SK-N-SH (cell line): ENCODE results near the gene S100A9. TPM values are rescaled to one million over a fixed set of nuclear protein-coding genes. Genes with fewer than 3 reads are reported as not detected.

Experiments
- CTCF ChIA-PET: fragments of 300-600, 350-600 bp; formaldehyde crosslinking; extraction: SDS; loops from one replicate; lab custom pipeline; 2021; lab: Yijun Ruan, JAX
- POLR2A ChIA-PET: fragments of 350-600 bp; sonication (Branson Sonifier 250); formaldehyde crosslinking; extraction: SDS; loops from one replicate; lab custom pipeline; 2020; ENCODE audit warnings: antibody characterized with exemption, inconsistent platforms; lab: Yijun Ruan, JAX
- DNase-seq: peaks from one replicate; pipeline ENCODE4 v3.0.0; 2012
- H2AFZ ChIP-seq: fragments of 200-600 bp; sonication (generic); 2 replicates; pipeline ENCODE4 v1.8.1; 2016; ENCODE audit warnings: antibody characterized with exemption, mild to moderate bottlenecking, low read depth
- H3F3A ChIP-seq: fragments of 200-600 bp; sonication (generic); replicated peaks from 2 replicates; pipeline ENCODE3; 2016; ENCODE audit warnings: antibody characterized with exemption, mild to moderate bottlenecking; ENCODE audit not compliant: insufficient read depth
- H3K27ac ChIP-seq, 2 experiments: fragments of 200-500 bp in 1 of 2; fragments of 200-600 bp in 1 of 2; sonication (Bioruptor generic) in 1 of 2; sonication (generic), shearing (Covaris generic) in 1 of 2; 2 replicates each; pipeline versions ENCODE4 v1.5.1 to v1.6.1; 2014 to 2016; ENCODE audit warnings: low read depth in 2 of 2, inconsistent platforms in 1 of 2, low read length in 1 of 2, mild to moderate bottlenecking in 1 of 2, mixed read lengths in 1 of 2
- H3K27me3 ChIP-seq: fragments of 200-600 bp; sonication (generic), shearing (Covaris generic); 2 replicates; pipeline ENCODE4 v1.6.1; 2016; ENCODE audit warnings: mixed run types; ENCODE audit not compliant: insufficient read depth
- H3K36me3 ChIP-seq, 2 experiments: fragments of 200-500 bp in 1 of 2; fragments of 200-600 bp in 1 of 2; sonication (Bioruptor generic) in 1 of 2; sonication (generic) in 1 of 2; replicated peaks in 1 of 2; 2 replicates each; pipeline versions ENCODE3 to v1.5.1; 2014 to 2016; ENCODE audit warnings: low read length in 1 of 2, mild to moderate bottlenecking in 1 of 2; ENCODE audit not compliant: insufficient read depth in 2 of 2, control insufficient read depth in 1 of 2
- H3K4me1 ChIP-seq, 2 experiments: fragments of 200-500 bp in 1 of 2; fragments of 200-600 bp in 1 of 2; sonication (Bioruptor generic) in 1 of 2; sonication (generic), shearing (Covaris generic) in 1 of 2; 2 replicates each; pipeline versions ENCODE4 v1.5.1 to v1.6.1; 2014 to 2016; ENCODE audit warnings: low read depth in 1 of 2, low read length in 1 of 2, mixed run types in 1 of 2; ENCODE audit not compliant: insufficient read depth in 2 of 2, control insufficient read depth in 1 of 2
- H3K4me2 ChIP-seq: fragments of 200-600 bp; sonication (generic), shearing (Covaris generic); 2 replicates; pipeline ENCODE4 v1.6.1; 2017; ENCODE audit warnings: mixed run types
- H3K4me3 ChIP-seq, 2 experiments: fragments of 200-500 bp in 1 of 2; fragments of 200-600 bp in 1 of 2; sonication (Bioruptor generic) in 1 of 2; sonication (generic), shearing (Covaris generic) in 1 of 2; 2 replicates each; pipeline versions ENCODE4 v1.5.1 to v1.8.1; 2014 to 2016; ENCODE audit warnings: low read depth in 2 of 2, inconsistent platforms in 1 of 2, low read length in 1 of 2, mild to moderate bottlenecking in 1 of 2, mixed read lengths in 1 of 2, moderate library complexity in 1 of 2
- H3K79me2 ChIP-seq: fragments of 200-600 bp; sonication (generic); 2 replicates; pipeline ENCODE4 v1.8.1; 2017; ENCODE audit warnings: mild to moderate bottlenecking; ENCODE audit not compliant: insufficient read depth
- H3K9ac ChIP-seq: fragments of 200-600 bp; sonication (generic); 2 replicates; pipeline ENCODE4 v1.6.1; 2017; ENCODE audit warnings: mixed run types
- H3K9me2 ChIP-seq: fragments of 200-600 bp; sonication (generic); 2 replicates; pipeline ENCODE4 v1.6.1; 2017; ENCODE audit warnings: mixed run types
- H3K9me3 ChIP-seq: fragments of 200-600 bp; sonication (generic); 2 replicates; pipeline ENCODE4 v1.6.1; 2017; ENCODE audit warnings: mixed run types, mild to moderate bottlenecking, moderate library complexity
- H4K20me1 ChIP-seq: fragments of 200-600 bp; sonication (generic); 2 replicates; pipeline ENCODE4 v1.6.1; 2017; ENCODE audit warnings: mild to moderate bottlenecking, mixed run types; ENCODE audit not compliant: insufficient read depth
- CTCF ChIP-seq: fragments of 200-600 bp; sonication (generic); IDR thresholded peaks from 2 replicates; pipeline ENCODE4 v1.6.1; 2017; ENCODE audit warnings: antibody characterized with exemption, mild to moderate bottlenecking, moderate library complexity
- ELF1 ChIP-seq: IDR thresholded peaks from 2 replicates; pipeline ENCODE4 v1.4.0; 2012
- EZH2phosphoT487 ChIP-seq: fragments of 200-600 bp; sonication (generic); IDR thresholded peaks from 2 replicates; pipeline ENCODE4 v1.6.1; 2017; ENCODE audit warnings: low read depth, mixed run types, mild to moderate bottlenecking, antibody characterized with exemption, moderate library complexity, borderline replicate concordance
- FOXJ3 ChIP-seq: sonication (generic); formaldehyde crosslinking; IDR thresholded peaks from 2 replicates; pipeline ENCODE4 v1.5.1; 2020; ENCODE audit warnings: mild to moderate bottlenecking, missing genetic modification reagents
- FOXM1 ChIP-seq: IDR thresholded peaks from 2 replicates; pipeline ENCODE4 v1.4.0; 2012; ENCODE audit warnings: low read depth, mild to moderate bottlenecking
- GABPA ChIP-seq: IDR thresholded peaks from 2 replicates; pipeline ENCODE4 v1.4.0; 2012; ENCODE audit warnings: low read depth, mild to moderate bottlenecking
- IRF3 ChIP-seq: fragments of 150-350 bp; IDR thresholded peaks from 2 replicates; pipeline ENCODE4 v1.6.1; 2016; ENCODE audit warnings: mild to moderate bottlenecking, low read depth, low read length
- MAX ChIP-seq: IDR thresholded peaks from 2 replicates; pipeline ENCODE4 v1.4.0; 2012; ENCODE audit warnings: low read depth
- MXI1 ChIP-seq: IDR thresholded peaks from 2 replicates; pipeline ENCODE4 v1.6.1; 2012; ENCODE audit warnings: mild to moderate bottlenecking, low read depth, low read length, improper control_type of control experiment
- NRF1 ChIP-seq: IDR thresholded peaks from 2 replicates; pipeline ENCODE4 v1.6.1; 2012; ENCODE audit warnings: low read depth, mild to moderate bottlenecking, low read length
- POLR2AphosphoS5 ChIP-seq: IDR thresholded peaks from 2 replicates; pipeline ENCODE4 v1.6.1; 2012; ENCODE audit warnings: low read depth, low read length
- RCOR1 ChIP-seq: fragments of 150-350 bp; IDR thresholded peaks from 2 replicates; pipeline ENCODE4 v1.6.1; 2017; ENCODE audit warnings: antibody characterized with exemption, low read length
- RFX5 ChIP-seq: IDR thresholded peaks from 2 replicates; pipeline ENCODE4 v1.6.1; 2012; ENCODE audit warnings: mild to moderate bottlenecking, improper control_type of control experiment, low read length
- SIN3A ChIP-seq: IDR thresholded peaks from 2 replicates; pipeline ENCODE4 v1.6.1; 2012; ENCODE audit warnings: low read depth, mild to moderate bottlenecking, low read length, moderate library complexity, borderline replicate concordance
- TAF1 ChIP-seq: IDR thresholded peaks from 2 replicates; pipeline ENCODE4 v1.6.1; 2012; ENCODE audit warnings: low read depth, mild to moderate bottlenecking, low read length, moderate library complexity, borderline replicate concordance
- TCF12 ChIP-seq: IDR thresholded peaks from 2 replicates; pipeline ENCODE4 v1.4.0; 2012
- WGBS: methylation state at CpG from one replicate; pipeline ENCODE4 v1.1.6; 2017; ENCODE audit warnings: low lambda C conversion rate; 5-methylcytosine and 5-hydroxymethylcytosine counted together
- polyA plus RNA-seq, 3 experiments: library from polyadenylated mRNA; depleted of rRNA; stranded (reverse); fragments of >200 nt; gene quantifications; 2 replicates each; pipeline ENCODE4 v1.2.3, GENCODE V29; 2012

The S100A9 gene
- polyA plus RNA-seq, 1 of the 3 experiments (the other 2 are of a cell fraction): not detected

GRCh38 chr1:153354515-153355193 is 3.0 kb upstream of the S100A9 start:
- 9% methylated on average over 8 of the region's 8 CpGs for WGBS
- Histone ChIP-seq H4K20me1 (no peaks in the 10 kb centered on the region), H3K36me3 (no peaks in the 10 kb centered on the region), H3K27me3 (peaks cover 67% of the 10 kb centered on the region), H3K4me2 (no peak overlapping the region), H3K4me3 (no peak overlapping the region), H3K9ac (no peak overlapping the region), H3K79me2 (no peaks in the 10 kb centered on the region), H3F3A (peaks cover 4% of the 10 kb centered on the region), H3K9me3 (no peaks in the 10 kb centered on the region), H3K9me2 (no peaks in the 10 kb centered on the region), H3K27ac (no peak overlapping the region), H2AFZ (no peak overlapping the region), H3K4me1 (no peaks in the 10 kb centered on the region)
- ChIA-PET CTCF (interaction anchor here (0.8 to 11.7 kb wide), 12 partner anchors 11 to 217 kb away, joined by 3 to 336 read pairs (median 4); no protein-coding TSS in a partner anchor), POLR2A (no interaction called here)
- DNase-seq: no peak
- TF ChIP-seq EZH2phosphoT487 (no peak), NRF1 (no peak), ELF1 (no peak), RCOR1 (no peak), SIN3A (no peak), CTCF (no peak), TCF12 (no peak), GABPA (no peak), POLR2AphosphoS5 (no peak), FOXJ3 (CRISPR knock-in tag) (no peak), MXI1 (no peak), FOXM1 (no peak), MAX (no peak), TAF1 (no peak), RFX5 (no peak), IRF3 (no peak)
